Ascending aorta (tissue), 2 donors: ENCODE results near the gene ZMIZ1. TPM values are rescaled to one million over a fixed set of nuclear protein-coding genes. Genes with fewer than 3 reads are reported as not detected.
A peak's percentile ranks its signal among the peaks of the same experiment; 100 is the strongest.
"Not testable (repeated sequence)": the region's sequence is repeated elsewhere in the genome, so short reads cannot be mapped to it uniquely, and the experiment has no call there.

Experiments used
- DNase-seq, 2 donors: peaks; one replicate each; pipeline ENCODE4 v3.0.0-alpha.2; 2019; ENCODE audit warnings: low spot score in 2 of 2
- H3K27ac ChIP-seq, 2 donors: fragments of 200-600 bp; sonication (generic); one replicate each; pipeline ENCODE4 v1.5.1; 2016 to 2017; ENCODE audit warnings: mild to moderate bottlenecking in 1 of 2
- H3K27me3 ChIP-seq: fragments of 200-600 bp; sonication (generic); one replicate; pipeline ENCODE4 v1.5.1; 2017
- H3K36me3 ChIP-seq, 2 donors: fragments of 200-600 bp; sonication (generic); one replicate each; pipeline ENCODE4 v1.5.1; 2016
- H3K4me1 ChIP-seq, 2 donors: fragments of 200-600 bp; sonication (generic); one replicate each; pipeline ENCODE4 v1.5.1; 2016 to 2017; ENCODE audit warnings: mild to moderate bottlenecking in 1 of 2
- H3K4me3 ChIP-seq, 2 donors: fragments of 200-600 bp; sonication (generic); one replicate each; pipeline ENCODE4 v1.5.1; 2016 to 2017; ENCODE audit warnings: mild to moderate bottlenecking in 1 of 2
- H3K9me3 ChIP-seq, 2 donors: fragments of 200-600 bp; sonication (generic); one replicate each; pipeline ENCODE4 v1.5.1; 2016
- CTCF ChIP-seq, 3 experiments: fragments of 200-600 bp in 2 of 3; fragments of 450-650 bp in 1 of 3; sonication (generic) in 2 of 3; IDR thresholded peaks; one replicate each; pipeline ENCODE4 v1.5.1; 2016 to 2019; ENCODE audit warnings: antibody characterized with exemption in 3 of 3, mild to moderate bottlenecking in 1 of 3, moderate library complexity in 1 of 3
- intact Hi-C: fragments of 100-400 bp; cut with DNase I; formaldehyde crosslinking; loops from one replicate; pipeline ENCODE4 v1.15.1; 2023
- total RNA-seq: library from RNA; depleted of rRNA; stranded (reverse); fragments of >200 nt; gene quantifications from one replicate; pipeline ENCODE4 v1.1.0, GENCODE V29; 2016

ZMIZ1 gene
- total RNA-seq, 1 donor from 2014 or later = 96.2 TPM

- Histone ChIP-seq H3K9me3 (no peaks in the 10 kb centered on the region), H3K4me1 (peaks cover 0 to 5% of the 10 kb centered on the region in 2 donors), H3K27ac (no peak overlapping the region), H3K36me3 (no peaks in the 10 kb centered on the region), H3K4me3 (no peak overlapping the region), H3K27me3 (no peaks in the 10 kb centered on the region)
- TF ChIP-seq CTCF (IDR thresholded peaks at IDR 0.05) = no peak
- DNase-seq = no peak
- intact Hi-C loops = no loop called here
Observed at GRCh38 chr10:79331226-79331625, 262.5 kb downstream of the ZMIZ1 start.

- no peaks in the 10 kb centered on the region for H3K9me3 ChIP-seq
- H3K4me3 ChIP-seq = no peak overlapping the region
- H3K27ac ChIP-seq = no peak overlapping the region
- no peaks in the 10 kb centered on the region for H3K27me3 ChIP-seq
- H3K4me1 ChIP-seq = peaks cover 0 to 5% of the 10 kb centered on the region in 2 donors
- no peak for DNase-seq
- no peaks in the 10 kb centered on the region for H3K36me3 ChIP-seq
- intact Hi-C loops = no loop called here
- TF ChIP-seq CTCF (IDR thresholded peaks at IDR 0.05) = no peak
Observed at GRCh38 chr10:79331709-79332108, 262.9 kb downstream of the ZMIZ1 start.

GRCh38 chr10:79332610-79333315 lies 264.0 kb downstream of the ZMIZ1 start:
- H3K27ac ChIP-seq, H3K4me1 ChIP-seq, H3K4me3 ChIP-seq, H3K36me3 ChIP-seq, H3K27me3 ChIP-seq, intact Hi-C loops, DNase-seq, H3K9me3 ChIP-seq: not testable (repeated sequence)

GRCh38 chr10:79333513-79333912 lies 264.7 kb downstream of the ZMIZ1 start:
- no peak for DNase-seq

GRCh38 chr10:79334573-79334972 lies 265.8 kb downstream of the ZMIZ1 start:
- Histone ChIP-seq H3K27me3 (no peaks in the 10 kb centered on the region), H3K4me3 (no peak overlapping the region), H3K27ac (no peak overlapping the region), H3K36me3 (no peaks in the 10 kb centered on the region), H3K9me3 (no peaks in the 10 kb centered on the region), H3K4me1 (peaks cover 0 to 5% of the 10 kb centered on the region in 2 donors)
- no peak for TF ChIP-seq CTCF (IDR thresholded peaks at IDR 0.05)
- no peak for DNase-seq
- intact Hi-C loops = no loop called here

More at GRCh38 chr10:79333513-79333912, 264.7 kb downstream of the ZMIZ1 start:
- no peaks in the 10 kb centered on the region for H3K9me3 ChIP-seq
- H3K4me1 ChIP-seq = peaks cover 0 to 5% of the 10 kb centered on the region in 2 donors
- intact Hi-C loops = no loop called here
- H3K27me3 ChIP-seq = no peaks in the 10 kb centered on the region
- TF ChIP-seq CTCF (IDR thresholded peaks at IDR 0.05) = no peak
- no peaks in the 10 kb centered on the region for H3K36me3 ChIP-seq
- H3K4me3 ChIP-seq = no peak overlapping the region
- H3K27ac ChIP-seq = no peak overlapping the region

- Histone ChIP-seq H3K4me1 (peaks cover 0 to 5% of the 10 kb centered on the region in 2 donors), H3K9me3 (no peaks in the 10 kb centered on the region), H3K27ac (peak overlapping the region in 1 of 2 donors; percentile 35), H3K27me3 (no peaks in the 10 kb centered on the region), H3K4me3 (no peak overlapping the region), H3K36me3 (no peaks in the 10 kb centered on the region)
- no peak for TF ChIP-seq CTCF (IDR thresholded peaks at IDR 0.05)
- DNase-seq = no peak
- intact Hi-C loops = no loop called here
Observed at GRCh38 chr10:79335094-79335469, 266.3 kb downstream of the ZMIZ1 start.
